ENCODE results near the gene ARPP21.

The ARPP21 gene

DNA sequence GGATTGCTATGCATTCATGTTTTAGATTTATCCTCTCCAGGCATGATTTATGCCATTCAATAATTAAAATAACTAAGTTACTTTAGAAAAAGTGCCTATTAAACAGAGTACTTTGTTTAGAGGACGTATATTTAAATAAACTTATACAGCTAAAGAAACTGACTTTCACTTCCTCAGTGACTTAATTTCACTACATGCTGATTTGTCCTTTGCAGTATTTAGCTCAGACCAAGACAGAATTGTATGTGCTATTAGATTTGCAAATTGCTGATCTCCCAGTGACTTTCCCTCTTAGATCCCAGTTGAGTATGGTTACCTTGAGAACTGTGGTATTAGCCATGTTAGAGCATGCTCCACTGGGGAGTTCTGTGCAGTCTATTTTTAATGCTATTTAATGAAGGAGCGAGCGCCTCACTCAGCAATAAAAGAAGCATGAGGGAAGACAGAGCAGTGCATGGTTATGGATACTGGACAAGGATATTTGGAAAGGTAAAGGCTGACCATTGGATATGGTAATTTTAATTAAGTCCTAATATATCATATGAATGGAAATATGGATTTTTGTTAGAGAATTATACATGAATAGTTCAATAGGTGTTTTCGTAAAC lies 2.7 kb downstream of the ARPP21 start:
- TF ChIP-seq, protein P1, sequence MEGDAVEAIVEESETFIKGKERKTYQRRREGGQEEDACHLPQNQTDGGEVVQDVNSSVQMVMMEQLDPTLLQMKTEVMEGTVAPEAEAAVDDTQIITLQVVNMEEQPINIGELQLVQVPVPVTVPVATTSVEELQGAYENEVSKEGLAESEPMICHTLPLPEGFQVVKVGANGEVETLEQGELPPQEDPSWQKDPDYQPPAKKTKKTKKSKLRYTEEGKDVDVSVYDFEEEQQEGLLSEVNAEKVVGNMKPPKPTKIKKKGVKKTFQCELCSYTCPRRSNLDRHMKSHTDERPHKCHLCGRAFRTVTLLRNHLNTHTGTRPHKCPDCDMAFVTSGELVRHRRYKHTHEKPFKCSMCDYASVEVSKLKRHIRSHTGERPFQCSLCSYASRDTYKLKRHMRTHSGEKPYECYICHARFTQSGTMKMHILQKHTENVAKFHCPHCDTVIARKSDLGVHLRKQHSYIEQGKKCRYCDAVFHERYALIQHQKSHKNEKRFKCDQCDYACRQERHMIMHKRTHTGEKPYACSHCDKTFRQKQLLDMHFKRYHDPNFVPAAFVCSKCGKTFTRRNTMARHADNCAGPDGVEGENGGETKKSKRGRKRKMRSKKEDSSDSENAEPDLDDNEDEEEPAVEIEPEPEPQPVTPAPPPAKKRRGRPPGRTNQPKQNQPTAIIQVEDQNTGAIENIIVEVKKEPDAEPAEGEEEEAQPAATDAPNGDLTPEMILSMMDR (conservative IDR thresholded peaks at IDR 0.05; ENCODE audit: low read depth, low read length), result no peak
- no peak for DNase-seq (ENCODE audit: low read depth)
- H3K4me3 ChIP-seq (ENCODE audit: low read length), result no peak overlapping the region

DNA sequence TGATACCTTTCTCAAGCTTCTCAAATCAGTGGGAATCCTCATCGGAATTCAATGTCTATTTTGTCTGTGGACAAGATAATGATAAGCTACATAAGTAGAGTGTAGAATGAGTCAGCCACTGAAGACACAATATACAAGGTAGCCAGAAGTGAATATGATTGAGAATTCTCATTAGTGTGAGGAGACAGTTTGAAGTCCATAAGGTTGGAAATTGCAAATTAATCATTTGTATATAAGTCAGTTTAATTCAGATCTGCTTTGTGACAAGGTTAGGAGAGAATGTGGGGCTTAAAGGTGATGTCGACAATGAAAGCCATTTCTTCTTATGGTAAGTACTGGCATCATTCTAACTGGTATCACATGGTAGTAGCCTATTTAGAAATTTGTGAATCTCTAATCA lies 4.2 kb downstream of the ARPP21 start:
- no peak for DNase-seq (ENCODE audit: low read depth)
- TF ChIP-seq, protein P1 (conservative IDR thresholded peaks at IDR 0.05; ENCODE audit: low read depth, low read length), result no peak
- H3K4me3 ChIP-seq (ENCODE audit: low read length), result no peak overlapping the region

DNA sequence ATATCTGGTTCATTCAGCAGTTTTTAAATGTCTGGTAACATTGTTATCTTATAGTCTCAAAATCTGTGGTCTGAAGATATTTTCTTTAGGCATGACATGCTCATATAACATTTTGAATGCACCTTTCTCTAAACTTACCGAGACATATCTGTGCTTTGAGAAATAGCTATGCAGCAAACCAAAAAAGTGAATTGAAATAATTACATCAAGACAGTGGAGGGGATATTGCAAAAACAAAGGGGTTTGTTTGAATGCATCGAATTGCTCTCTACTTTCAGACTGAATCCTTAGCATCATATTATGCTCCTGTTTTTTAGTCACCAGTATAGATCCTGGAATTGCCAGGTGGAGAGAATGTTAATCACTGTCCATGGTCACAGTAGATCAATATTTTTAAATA lies 5.1 kb downstream of the ARPP21 start:
- TF ChIP-seq, protein P1 (conservative IDR thresholded peaks at IDR 0.05; ENCODE audit: low read depth, low read length), result no peak
- no peak for DNase-seq (ENCODE audit: low read depth)

DNA sequence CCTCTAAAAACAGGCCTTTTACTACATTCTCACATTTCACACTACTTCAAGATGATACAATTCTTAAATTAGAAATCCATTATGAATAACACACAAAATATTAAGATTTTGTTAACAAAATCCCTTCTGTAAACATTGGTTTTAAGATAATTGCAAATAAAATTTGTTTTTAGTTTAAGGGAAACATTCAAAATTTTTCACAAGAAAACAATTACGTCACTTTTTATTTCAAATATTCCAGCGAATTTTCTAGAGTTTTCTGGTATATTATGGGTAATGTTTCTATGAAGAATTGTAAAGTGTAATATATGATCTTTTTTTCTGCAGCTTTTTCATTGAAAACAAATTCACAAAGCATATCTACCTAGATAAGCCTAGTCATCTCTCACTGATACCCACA lies 5.9 kb downstream of the ARPP21 start:
- TF ChIP-seq, protein P1 (conservative IDR thresholded peaks at IDR 0.05; ENCODE audit: low read depth, low read length), result no peak
- no peak overlapping the region for H3K4me3 ChIP-seq (ENCODE audit: low read length)
- no peak for DNase-seq (ENCODE audit: low read depth)

More for the DNA sequence above, 5.1 kb downstream of the ARPP21 start:
- no peak overlapping the region for H3K4me3 ChIP-seq (ENCODE audit: low read length)

DNA sequence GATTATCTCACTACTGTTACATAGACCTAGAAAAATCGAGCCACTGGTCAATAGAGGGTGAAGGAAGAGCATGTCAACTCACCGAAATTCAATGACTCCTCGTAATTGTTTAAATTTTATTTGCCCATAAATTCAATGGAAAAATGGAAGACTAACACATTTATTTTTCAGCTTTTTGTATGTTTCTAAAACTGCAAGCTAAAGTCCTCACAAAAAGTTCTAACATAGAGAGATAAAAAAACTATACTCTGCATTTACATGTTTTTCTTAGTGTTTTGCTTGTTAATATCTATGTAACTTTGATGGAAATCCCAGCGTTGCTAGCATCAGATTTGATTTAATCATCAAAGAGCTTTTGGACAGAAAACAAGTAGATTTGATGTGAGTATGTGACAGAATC lies 6.8 kb downstream of the ARPP21 start:
- no peak for DNase-seq (ENCODE audit: low read depth)
- H3K4me3 ChIP-seq (ENCODE audit: low read length), result no peak overlapping the region
- TF ChIP-seq, protein P1 (conservative IDR thresholded peaks at IDR 0.05; ENCODE audit: low read depth, low read length), result no peak

DNA sequence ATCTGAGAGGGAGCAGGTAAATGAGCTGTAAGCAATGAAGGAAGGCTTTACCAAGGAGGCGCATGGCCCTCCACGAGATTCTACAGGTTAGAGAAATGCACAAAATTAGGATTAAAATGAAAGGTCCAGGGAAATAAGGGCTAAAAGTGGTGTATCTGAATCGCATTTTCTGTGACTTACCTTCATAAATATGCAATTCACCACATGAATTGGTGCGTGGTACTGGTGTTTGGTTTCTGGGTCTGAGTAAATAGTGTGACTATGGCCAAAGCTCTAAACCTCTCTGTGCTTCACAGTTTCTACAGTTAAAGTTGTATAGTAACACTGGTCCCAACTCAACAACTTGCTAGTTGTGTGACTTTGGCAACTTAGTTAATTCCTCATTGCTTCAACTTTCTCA lies 8.1 kb downstream of the ARPP21 start:
- DNase-seq (ENCODE audit: low read depth), result no peak
- TF ChIP-seq, protein P1 (conservative IDR thresholded peaks at IDR 0.05; ENCODE audit: low read depth, low read length), result no peak
- H3K4me3 ChIP-seq (ENCODE audit: low read length), result no peak overlapping the region

DNA sequence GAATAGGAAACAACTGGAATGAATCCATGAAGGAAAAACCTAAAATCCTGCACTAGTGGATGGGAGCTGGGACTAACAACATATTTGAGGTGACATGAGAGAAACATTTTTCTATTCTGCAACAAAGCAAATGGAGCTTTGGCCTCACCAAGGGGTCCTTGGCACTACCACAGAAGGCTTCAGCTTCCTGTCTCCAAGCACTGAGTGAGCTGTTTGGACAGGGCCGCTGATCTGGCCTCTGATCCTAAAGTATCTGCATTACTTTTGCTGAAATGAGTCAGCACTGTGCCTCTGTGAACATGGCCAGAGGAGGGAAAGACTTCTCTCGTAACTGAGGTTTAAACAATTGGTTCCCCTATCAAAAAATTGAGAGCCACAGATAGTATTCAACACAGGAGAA lies 9.0 kb downstream of the ARPP21 start:
- TF ChIP-seq, protein P1 (conservative IDR thresholded peaks at IDR 0.05; ENCODE audit: low read depth, low read length), result no peak
- no peak for DNase-seq (ENCODE audit: low read depth)
- H3K4me3 ChIP-seq (ENCODE audit: low read length), result no peak overlapping the region

Data from retinal pigment epithelial cell (primary cell).